Measurements from ENCODE around the gene UNC5C.

The UNC5C gene

GRCh38 chr4:95343235-95343634 is 205.5 kb downstream of the UNC5C start:
- ChIA-PET CTCF (no interaction called here), POLR2A (no interaction called here)
- Histone ChIP-seq H3K4me3 (ENCODE audit: low read depth, low read length) (no peak overlapping the region), H3K4me1 (ENCODE audit: control insufficient read depth, insufficient read depth, low read length) (no peaks in the 10 kb centered on the region), H3K36me3 (ENCODE audit: control insufficient read depth in 2 of 2, insufficient read depth in 1 of 2, low read length in 2 of 2) (no peaks in the 10 kb centered on the region), H3K27ac (ENCODE audit: extremely low read depth, low read depth, low read length) (no peak overlapping the region), H3K9me3 (ENCODE audit: control insufficient read depth, insufficient read depth, low read depth, low read length) (no peaks in the 10 kb centered on the region)
- TF ChIP-seq ZNF692 (tag by site-specific recombination; IDR thresholded peaks at IDR 0.05): no peak
- TF ChIP-seq ZNF391 (tag by site-specific recombination; IDR thresholded peaks at IDR 0.05; ENCODE audit: borderline replicate concordance, low read depth): no peak
- TF ChIP-seq ZNF174 (tag by site-specific recombination; IDR thresholded peaks at IDR 0.05): no peak
- TF ChIP-seq ZNF473 (tag by site-specific recombination; IDR thresholded peaks at IDR 0.05): no peak
- TF ChIP-seq ELK4 (IDR thresholded peaks at IDR 0.05; ENCODE audit: borderline replicate concordance, low read depth, low read length): no peak
- no peak for TF ChIP-seq ZNF658 (tag by site-specific recombination; IDR thresholded peaks at IDR 0.05)
- no peak for TF ChIP-seq ZNF610 (tag by site-specific recombination; IDR thresholded peaks at IDR 0.05; ENCODE audit: borderline replicate concordance)
- no peak for TF ChIP-seq ZNF621 (tag by site-specific recombination; IDR thresholded peaks at IDR 0.05)
- TF ChIP-seq GLIS2 (tag by site-specific recombination; IDR thresholded peaks at IDR 0.05): no peak
- TF ChIP-seq ZNF341 (tag by site-specific recombination; IDR thresholded peaks at IDR 0.05; ENCODE audit: low read depth): no peak
- no peak for TF ChIP-seq ZNF37A (tag by site-specific recombination; IDR thresholded peaks at IDR 0.05)
- TF ChIP-seq ZNF510 (tag by site-specific recombination; IDR thresholded peaks at IDR 0.05; ENCODE audit: insufficient replicate concordance): no peak
- TF ChIP-seq ZNF600 (tag by site-specific recombination; IDR thresholded peaks at IDR 0.05): no peak
- TF ChIP-seq ZNF48 (tag by site-specific recombination; IDR thresholded peaks at IDR 0.05): no peak
- TF ChIP-seq ZNF133 (tag by site-specific recombination; IDR thresholded peaks at IDR 0.05): no peak
- TF ChIP-seq ZNF449 (tag by site-specific recombination; IDR thresholded peaks at IDR 0.05): no peak
- no peak for TF ChIP-seq ZNF202 (tag by site-specific recombination; IDR thresholded peaks at IDR 0.05; ENCODE audit: borderline replicate concordance)
- no peak for TF ChIP-seq INSM2 (tag by site-specific recombination; IDR thresholded peaks at IDR 0.05)
- no peak for TF ChIP-seq ZBTB6 (tag by site-specific recombination; IDR thresholded peaks at IDR 0.05)

GRCh38 chr4:95340191-95340590 is 208.6 kb downstream of the UNC5C start:
- CTCF ChIA-PET: interaction anchor here (1.2 kb wide), 1 partner anchor 17 kb away, joined by 3 read pairs; no protein-coding TSS in a partner anchor
- Histone ChIP-seq H3K4me1 (ENCODE audit: control insufficient read depth, insufficient read depth, low read length) (no peaks in the 10 kb centered on the region), H3K27ac (ENCODE audit: extremely low read depth, low read depth, low read length) (no peak overlapping the region), H3K9me3 (ENCODE audit: control insufficient read depth, insufficient read depth, low read depth, low read length) (no peaks in the 10 kb centered on the region), H3K4me3 (ENCODE audit: low read depth, low read length) (no peak overlapping the region), H3K36me3 (ENCODE audit: control insufficient read depth in 2 of 2, insufficient read depth in 1 of 2, low read length in 2 of 2) (no peaks in the 10 kb centered on the region)
- POLR2A ChIA-PET: no interaction called here
- TF ChIP-seq EGR2 (tag by site-specific recombination; IDR thresholded peaks at IDR 0.05; ENCODE audit: low read depth): no peak
- TF ChIP-seq SCRT2 (tag by site-specific recombination; IDR thresholded peaks at IDR 0.05): no peak
- no peak for TF ChIP-seq ZSCAN5A (tag by site-specific recombination; IDR thresholded peaks at IDR 0.05)
- TF ChIP-seq ZNF350 (tag by site-specific recombination; IDR thresholded peaks at IDR 0.05): no peak
- no peak for TF ChIP-seq KLF7 (tag by site-specific recombination; IDR thresholded peaks at IDR 0.05; ENCODE audit: borderline replicate concordance)
- TF ChIP-seq ZBTB10 (tag by site-specific recombination; IDR thresholded peaks at IDR 0.05): no peak
- TF ChIP-seq ZNF16 (tag by site-specific recombination; IDR thresholded peaks at IDR 0.05; ENCODE audit: low read depth): no peak

Measured in HEK293 (cell line).